CD4-positive, CD25-positive, alpha-beta regulatory T cell (primary cell): Measurements from ENCODE around the gene UHRF1. TPM values are rescaled to one million over a fixed set of nuclear protein-coding genes. Genes with fewer than 3 reads are reported as not detected.

Experiments
- polyA plus RNA-seq, 4 donors: library from polyadenylated mRNA; unstranded; fragments of 300-500 nt; fragmentation: Illumina TruSeq; gene quantifications; one replicate each; pipeline ENCODE4 v1.2.3, GENCODE V29; 2021
- total RNA-seq: library from RNA; stranded (reverse); gene quantifications from one replicate; pipeline ENCODE4 v1.2.3, GENCODE V29; 2022

Gene UHRF1
- total and polyA plus RNA-seq, 5 donors from 2014 or later: 0.57 to 2.7 (median 1.1) TPM

Other genes with a start within 250 kb of the UHRF1 start
- gene MYDGF, start 239.2 kb upstream of the UHRF1 start, total RNA-seq: 25.7 TPM
- gene MYDGF, start 239.2 kb upstream of the UHRF1 start, polyA plus RNA-seq: 100 to 1,000 TPM in 1 of 4 donors, 10 to 100 TPM in 3; 90.1 to 106 (median 98.5) TPM
- 93.3 TPM for gene DPP9, start 185.7 kb upstream of the UHRF1 start, total RNA-seq
- 10 to 100 TPM; 14.3 to 22.8 (median 17.6) TPM for gene DPP9, start 185.7 kb upstream of the UHRF1 start, polyA plus RNA-seq
- gene FEM1A, start 117.8 kb upstream of the UHRF1 start, total RNA-seq: 11.9 TPM
- gene FEM1A, start 117.8 kb upstream of the UHRF1 start, polyA plus RNA-seq: 1 to 10 TPM; 2.2 to 4.0 (median 2.7) TPM
- 28.5 TPM for gene TICAM1, start 77.8 kb upstream of the UHRF1 start, total RNA-seq
- gene TICAM1, start 77.8 kb upstream of the UHRF1 start, polyA plus RNA-seq: 1 to 10 TPM; 3.3 to 9.0 (median 7.3) TPM
- gene PLIN3, start 41.8 kb upstream of the UHRF1 start, total RNA-seq: 28.6 TPM
- 10 to 100 TPM; 26.5 to 35.6 (median 31.4) TPM for gene PLIN3, start 41.8 kb upstream of the UHRF1 start, polyA plus RNA-seq
- 6.1 TPM for gene ARRDC5, start 6.6 kb upstream of the UHRF1 start, total RNA-seq
- gene ARRDC5, start 6.6 kb upstream of the UHRF1 start, polyA plus RNA-seq: 1 to 10 TPM; 1.1 to 2.0 (median 1.2) TPM
- 70.0 TPM for gene KDM4B, start 59.6 kb downstream of the UHRF1 start, total RNA-seq
- gene KDM4B, start 59.6 kb downstream of the UHRF1 start, polyA plus RNA-seq: 1 to 10 TPM; 6.3 to 8.8 (median 7.9) TPM